Inferior parietal cortex (tissue), 1 donor: ENCODE measurements around the gene CARD14.
"Not testable (repeated sequence)": the region's sequence is repeated elsewhere in the genome, so short reads cannot be mapped to it uniquely, and the experiment has no call there.

Experiments
- DNase-seq: peaks from one replicate; pipeline ENCODE4 v3.0.0-alpha.2; 2016; ENCODE audit errors: extremely low spot score

CARD14 gene

DNA sequence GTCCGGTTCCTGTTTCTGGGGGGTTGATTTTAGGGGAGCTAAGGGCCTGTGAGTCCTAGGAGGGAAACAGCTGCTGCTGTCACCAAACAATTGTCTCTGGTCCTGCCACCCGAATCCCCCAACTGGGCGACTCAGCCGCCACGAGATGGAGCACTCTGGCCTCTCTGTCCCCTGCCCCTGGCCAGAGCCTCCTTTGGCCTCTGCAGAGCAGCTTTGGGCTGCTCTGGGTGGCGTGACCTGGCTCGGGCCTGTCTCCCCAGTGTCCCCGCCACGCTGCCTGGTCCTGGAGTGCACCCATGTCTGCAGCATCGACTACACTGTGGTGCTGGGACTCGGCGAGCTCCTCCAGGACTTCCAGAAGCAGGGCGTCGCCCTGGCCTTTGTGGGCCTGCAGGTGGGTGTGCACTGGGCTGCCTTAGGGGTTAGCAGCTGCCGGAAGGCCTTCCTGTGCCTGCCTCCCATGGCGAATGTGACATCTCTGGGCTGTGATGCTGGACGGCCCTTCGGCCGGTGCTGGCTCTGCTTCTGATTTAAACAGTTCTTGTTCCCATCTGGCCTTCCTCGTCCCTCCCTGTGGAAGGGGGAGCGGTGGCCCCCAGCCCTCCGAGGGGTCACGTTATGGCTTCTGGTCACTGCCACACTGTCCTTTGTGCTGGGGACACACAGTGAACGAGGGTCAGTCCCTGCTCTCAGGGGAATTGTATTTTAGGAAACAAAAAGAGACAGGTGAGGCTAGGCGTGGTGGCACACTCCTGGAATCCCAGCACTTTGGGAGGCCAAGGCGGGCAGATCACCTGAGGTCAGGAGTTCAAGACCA, 79.3 kb downstream of the CARD14 start:
- DNase-seq: no peak

DNA sequence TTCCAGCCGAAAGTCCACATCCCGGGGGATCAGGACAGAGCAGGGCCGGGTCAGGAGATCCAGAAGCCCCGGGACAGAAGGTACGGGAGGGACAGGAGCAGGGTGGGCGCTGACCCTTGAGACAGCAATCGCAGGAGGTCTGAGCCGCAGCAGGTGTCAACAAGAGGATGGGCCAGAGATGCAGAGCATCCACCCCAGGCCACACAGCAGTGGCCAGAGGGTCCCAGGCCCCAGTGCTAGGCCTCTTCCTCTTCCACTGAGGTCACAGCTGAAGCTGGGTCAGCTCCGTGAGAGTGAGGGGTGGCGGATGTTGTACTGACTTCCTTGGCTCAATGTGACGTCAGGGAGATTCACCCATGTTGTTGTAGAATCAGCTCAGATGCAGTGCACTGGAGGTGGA, 82.1 kb downstream of the CARD14 start:
- DNase-seq: no peak

DNA sequence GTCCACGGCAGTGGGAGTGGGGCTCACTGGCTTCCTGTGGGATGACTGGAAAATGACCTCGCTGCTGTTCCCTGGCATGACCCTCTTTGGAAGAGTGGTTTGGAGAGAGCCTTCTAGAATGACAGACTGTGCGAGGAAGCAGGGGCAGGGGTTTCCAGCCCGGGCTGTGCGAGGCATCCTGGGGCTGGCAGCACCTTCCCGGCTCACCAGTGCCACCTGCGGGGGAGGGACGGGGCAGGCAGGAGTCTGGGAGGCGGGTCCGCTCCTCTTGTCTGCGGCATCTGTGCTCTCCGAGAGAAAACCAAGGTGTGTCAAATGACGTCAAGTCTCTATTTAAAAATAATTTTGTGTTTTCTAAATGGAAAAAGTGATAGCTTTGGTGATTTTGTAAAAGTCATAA, 83.0 kb downstream of the CARD14 start:
- DNase-seq: no peak

DNA sequence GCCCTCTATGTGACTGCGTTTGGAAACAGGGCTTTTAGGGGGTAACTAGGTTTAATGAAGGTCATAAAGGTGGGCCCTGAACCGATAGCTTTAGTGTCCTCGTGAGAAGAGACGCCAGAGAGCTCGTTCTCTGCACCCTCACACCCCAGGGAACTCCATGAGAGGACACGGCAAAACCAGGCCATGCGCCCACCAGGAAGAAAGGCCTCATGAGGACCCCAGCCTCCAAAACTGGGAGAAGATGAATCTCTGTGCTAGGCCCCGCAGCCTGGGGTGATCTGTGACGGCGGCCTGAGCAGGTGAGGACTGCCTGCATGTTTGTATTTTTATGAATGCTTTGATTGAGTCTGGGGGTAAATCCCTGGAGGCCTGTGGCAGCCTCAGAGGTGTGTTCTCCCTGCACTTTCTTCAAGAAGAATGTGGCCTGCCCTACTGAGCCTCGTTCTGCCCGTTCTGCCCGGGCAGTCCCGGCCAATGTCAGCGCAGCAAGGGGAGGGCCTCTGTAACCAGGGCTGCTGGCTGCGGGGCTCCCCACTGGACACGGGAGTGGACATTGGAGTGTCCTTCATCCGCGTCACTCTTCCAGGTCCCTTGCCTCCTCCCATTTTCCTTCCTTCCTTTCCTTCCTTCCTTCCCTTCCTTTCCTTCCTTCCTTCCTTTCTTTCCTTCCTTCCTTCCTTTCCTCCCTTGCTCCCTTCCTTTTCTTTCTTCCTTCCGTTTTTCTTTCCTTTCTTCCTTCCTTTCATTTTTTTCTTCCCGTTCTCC, 84.0 kb downstream of the CARD14 start:
- no peak for DNase-seq

DNA sequence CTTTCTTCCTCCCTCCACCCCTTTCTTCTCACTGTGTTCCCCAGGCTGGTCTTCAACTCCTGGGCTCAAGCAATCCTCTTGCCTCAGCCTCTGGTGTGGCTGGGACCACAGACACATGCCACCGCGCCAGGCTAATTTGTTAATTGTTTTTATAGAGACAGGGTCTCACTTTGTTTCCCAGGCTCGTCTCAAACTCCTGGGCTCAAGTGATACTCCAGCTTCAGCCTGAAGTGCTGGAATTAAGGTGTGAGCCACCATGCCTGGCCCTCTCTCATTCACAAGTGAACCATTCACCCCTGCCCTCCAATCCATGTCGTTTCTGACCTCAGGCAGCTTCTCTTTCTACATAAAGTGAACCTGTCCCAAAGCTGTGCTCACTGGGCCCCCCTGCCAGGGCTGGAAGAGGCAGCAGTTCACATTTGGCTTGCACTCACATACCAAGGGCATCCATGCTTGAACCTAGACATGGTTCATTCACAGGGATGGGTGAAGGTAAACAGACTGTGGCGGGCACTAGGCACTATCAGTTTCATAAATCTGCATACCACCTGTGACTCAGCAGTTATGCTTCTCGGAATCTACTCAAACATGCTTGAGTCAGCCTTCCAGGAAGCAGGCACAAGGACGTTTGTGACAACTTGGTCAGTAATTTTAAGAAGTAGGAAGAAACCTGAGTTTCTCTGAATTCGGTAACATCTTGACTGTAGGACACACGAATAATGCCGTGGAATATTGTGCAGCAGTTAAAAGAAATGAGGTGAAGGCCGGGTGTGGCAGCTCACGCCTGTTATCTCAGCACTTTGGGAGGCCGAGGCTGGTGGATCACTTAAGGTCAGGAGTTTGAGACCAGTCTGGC, 84.8 kb downstream of the CARD14 start:
- DNase-seq: no peak

DNA sequence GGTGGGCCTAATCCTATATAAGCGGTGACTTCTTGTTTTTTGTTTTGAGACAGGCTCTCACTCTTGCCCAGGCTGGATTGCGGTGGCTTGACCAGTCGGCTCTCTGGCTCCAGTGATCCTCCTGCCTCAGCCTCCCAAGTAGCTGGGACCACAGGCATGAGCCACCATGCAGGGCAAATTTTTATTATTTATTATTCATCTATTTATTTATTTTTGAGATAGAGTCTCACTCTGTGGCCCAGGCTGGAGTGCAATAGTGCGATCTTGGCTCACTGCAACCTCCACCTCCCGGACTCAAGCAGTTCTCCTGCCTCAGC, 86.2 kb downstream of the CARD14 start:
- no peak for DNase-seq

DNA sequence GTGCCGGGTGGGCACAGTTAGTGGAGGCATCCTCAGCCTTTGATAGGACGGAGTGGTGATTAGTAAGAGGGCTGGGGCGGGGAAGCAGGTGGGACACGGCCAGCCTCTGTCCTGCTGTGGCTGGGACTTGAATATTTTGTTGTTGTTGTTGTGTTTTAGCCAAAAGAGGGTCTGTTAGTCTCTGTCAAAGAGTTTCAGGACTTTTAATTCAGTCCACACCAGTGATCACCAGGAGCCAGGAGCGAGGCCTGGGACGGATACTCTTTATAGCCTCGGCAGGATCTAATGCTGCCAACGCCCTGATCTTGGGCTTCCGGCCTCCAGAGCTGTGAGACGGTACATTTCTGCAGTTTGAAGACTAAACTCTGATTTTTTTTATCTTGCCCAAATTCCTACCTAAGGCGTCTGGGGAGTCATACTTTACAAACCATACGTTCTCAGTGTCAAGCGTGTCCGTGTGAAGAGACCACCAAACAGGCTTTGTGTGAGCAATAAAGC, 87.9 kb downstream of the CARD14 start:
- no peak for DNase-seq

DNA sequence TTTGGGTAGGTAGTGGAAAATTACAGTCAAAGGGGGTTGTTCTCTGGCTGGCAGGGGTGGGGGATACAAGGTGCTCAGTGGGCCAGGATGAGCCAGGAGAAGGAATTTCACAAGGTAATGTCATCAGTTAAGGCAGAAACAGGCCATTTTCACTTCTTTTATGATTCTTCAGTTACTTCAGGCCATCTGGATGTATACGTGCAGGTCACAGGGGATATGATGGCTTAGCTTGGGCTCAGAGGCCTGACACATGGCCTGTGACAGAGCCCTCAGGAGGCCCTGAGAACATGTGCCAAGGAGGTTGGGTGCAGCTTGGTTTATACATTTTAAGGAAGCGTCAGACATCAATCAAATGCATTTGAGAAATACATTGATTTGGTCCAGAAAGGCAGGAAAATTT, 88.5 kb downstream of the CARD14 start:
- DNase-seq: not testable (repeated sequence)
